Endothelial cell of umbilical vein (primary cell): Measurements from ENCODE around the gene RALGAPA1. TPM values are rescaled to one million over a fixed set of nuclear protein-coding genes. Genes with fewer than 3 reads are reported as not detected.

Source experiments
- BruUV-seq: library from RNA; stranded (reverse); fragments of 400-500 nt; replicated peaks from 2 replicates; lab custom pipeline; 2021; lab: Mats Ljungman, UMichigan
- CTCF ChIA-PET: fragments of 300-600, 350-600 bp; sonication (Branson Sonifier 250); formaldehyde crosslinking; loops from one replicate; lab custom pipeline; 2021; ENCODE audit warnings: antibody characterized with exemption, inconsistent platforms; lab: Charles Lee
- POLR2A ChIA-PET: fragments of 300-600, 350-600 bp; sonication (Branson Sonifier 250); formaldehyde crosslinking; loops from one replicate; lab custom pipeline; 2021; ENCODE audit warnings: antibody characterized with exemption, inconsistent platforms; lab: Charles Lee
- DNase-seq: peaks from one replicate; pipeline ENCODE4 v3.0.0-alpha.2; 2011; ENCODE audit warnings: low read depth, low spot score
- FAIRE-seq: peaks from 2 replicates; lab custom pipeline; 2011; peaks lifted over from hg19 to GRCh38; lab: Jason Lieb, UNC
- H2AFZ ChIP-seq: 2 replicates; pipeline ENCODE4 v1.6.0; 2012; ENCODE audit warnings: low read depth, low read length, control low read depth, inconsistent platforms
- H3K27ac ChIP-seq: 2 replicates; pipeline ENCODE4 v1.5.1; 2011; ENCODE audit warnings: low read depth, mild to moderate bottlenecking, control low read depth, low read length, moderate library complexity; ENCODE audit not compliant: insufficient read depth
- H3K27me3 ChIP-seq, 2 experiments: 2 replicates each; pipeline versions ENCODE4 v1.6.0 to v1.6.1; 2011; ENCODE audit warnings: low read length in 2 of 2, mixed read lengths in 1 of 2; ENCODE audit not compliant: control insufficient read depth in 2 of 2, insufficient read depth in 2 of 2
- H3K36me3 ChIP-seq, 2 experiments: 2 replicates in 1 of 2; 3 replicates in 1 of 2; pipeline ENCODE4 v1.5.1; 2011; ENCODE audit warnings: low read length in 2 of 2, mild to moderate bottlenecking in 1 of 2, moderate library complexity in 1 of 2; ENCODE audit not compliant: control insufficient read depth in 2 of 2, insufficient read depth in 2 of 2; ENCODE audit errors: extremely low read depth in 1 of 2
- H3K4me1 ChIP-seq: 3 replicates; pipeline ENCODE4 v1.5.1; 2011; ENCODE audit warnings: mild to moderate bottlenecking, low read length; ENCODE audit not compliant: control insufficient read depth, insufficient read depth; ENCODE audit errors: extremely low read depth
- H3K4me2 ChIP-seq: 2 replicates; pipeline ENCODE4 v1.6.1; 2011; ENCODE audit warnings: low read length, control low read depth, mixed read lengths; ENCODE audit not compliant: insufficient read depth
- H3K4me3 ChIP-seq, 3 experiments: fragments of 200-600 bp in 1 of 3; sonication (generic), shearing (Covaris generic) in 1 of 3; replicated peaks in 1 of 3; 2 replicates each; pipeline ENCODE4 v1.5.1; 2011 to 2016; ENCODE audit warnings: control low read depth in 3 of 3, low read length in 3 of 3, mild to moderate bottlenecking in 2 of 3, inconsistent platforms in 1 of 3, low read depth in 1 of 3, moderate library complexity in 1 of 3; ENCODE audit not compliant: insufficient read depth in 1 of 3
- H3K79me2 ChIP-seq: 2 replicates; pipeline ENCODE4 v1.6.0; 2012; ENCODE audit warnings: low read length, inconsistent platforms; ENCODE audit not compliant: control insufficient read depth, insufficient read depth
- H3K9ac ChIP-seq: replicated peaks from 2 replicates; pipeline ENCODE3; 2011; ENCODE audit warnings: low read length, control low read depth; ENCODE audit not compliant: insufficient read depth; ENCODE audit errors: extremely low read depth
- H3K9me1 ChIP-seq: replicated peaks from 3 replicates; pipeline ENCODE4 v1.6.0; 2011; ENCODE audit warnings: mild to moderate bottlenecking, low read length; ENCODE audit not compliant: control insufficient read depth, insufficient read depth; ENCODE audit errors: extremely low read depth
- H3K9me3 ChIP-seq: replicated peaks from 2 replicates; pipeline ENCODE4 v1.5.1; 2012; ENCODE audit warnings: low read length, inconsistent platforms; ENCODE audit not compliant: control insufficient read depth, insufficient read depth
- H4K20me1 ChIP-seq: replicated peaks from 2 replicates; pipeline ENCODE3; 2011; ENCODE audit warnings: mild to moderate bottlenecking, low read length; ENCODE audit not compliant: control insufficient read depth, insufficient read depth; ENCODE audit errors: extremely low read depth
- EZH2 ChIP-seq: IDR thresholded peaks from 2 replicates; pipeline ENCODE4 v1.6.1; 2012; ENCODE audit warnings: borderline replicate concordance, low read depth, mild to moderate bottlenecking, moderate library complexity, low read length, inconsistent platforms; ENCODE audit not compliant: severe bottlenecking
- GATA2 ChIP-seq: IDR thresholded peaks from 2 replicates; pipeline ENCODE4 v1.7.0; 2011; ENCODE audit warnings: low read depth, mild to moderate bottlenecking, moderate library complexity, mixed read lengths, low read length; ENCODE audit not compliant: insufficient read length, insufficient read depth
- JUN ChIP-seq: IDR thresholded peaks from 2 replicates; pipeline ENCODE4 v1.6.1; 2011; ENCODE audit warnings: borderline replicate concordance, low read depth; ENCODE audit not compliant: insufficient read length, insufficient read depth
- MYC ChIP-seq: IDR thresholded peaks from one replicate; pipeline ENCODE4 v1.6.1; 2011; ENCODE audit warnings: mild to moderate bottlenecking, low read depth, low read length
- POLR2A ChIP-seq: IDR thresholded peaks from 2 replicates; pipeline ENCODE4 v1.6.1; 2012; ENCODE audit warnings: low read depth, mild to moderate bottlenecking, control low read depth, low read length
- POLR2AphosphoS5 ChIP-seq: IDR thresholded peaks from 2 replicates; pipeline ENCODE4 v1.6.1; 2012; ENCODE audit warnings: low read depth, mild to moderate bottlenecking, control low read depth, low read length, moderate library complexity; ENCODE audit not compliant: insufficient read depth
- dilution Hi-C: fragments of 300-500 bp; cut with MboI; formaldehyde crosslinking; loops from one replicate; pipeline ENCODE4 v1.15.0; 2019; ENCODE audit warnings: low sequenced_read_pairs; ENCODE audit not compliant: extremely low pct_ligation_motif_present
- intact Hi-C: fragments of 100-400 bp; cut with micrococcal nuclease; formaldehyde crosslinking; loops from one replicate; pipeline ENCODE4 v1.10.0; 2022
- polyA plus RNA-seq, 4 experiments: library from polyadenylated mRNA; depleted of rRNA in 3 of 4; stranded (reverse) in 3 of 4; unstranded in 1 of 4; fragments of >200 nt; gene quantifications; 2 replicates each; pipeline versions ENCODE4 v1.2.1 to v1.2.3, GENCODE V29; 2011 to 2012; ENCODE audit warnings: missing spikeins in 1 of 4
- total RNA-seq: library from RNA; stranded (reverse); gene quantifications from 2 replicates; pipeline ENCODE4 v1.2.3, GENCODE V29; 2021
- TF ChIP-seq, protein P1 (sequence below), 2 donors: IDR thresholded peaks; 1 replicate in 1 of 2; 2 replicates in 1 of 2; pipeline ENCODE4 v1.5.1; 2011; ENCODE audit warnings: low read length in 2 of 2, mild to moderate bottlenecking in 2 of 2, moderate library complexity in 2 of 2, control low read depth in 1 of 2, inconsistent platforms in 1 of 2, low read depth in 1 of 2; ENCODE audit not compliant: insufficient read depth in 1 of 2; ENCODE audit errors: extremely low read depth in 1 of 2
- TF ChIP-seq, protein P2 (sequence below): IDR thresholded peaks from 2 replicates; pipeline ENCODE4 v1.6.1; 2011; ENCODE audit not compliant: insufficient read depth, insufficient read length

The RALGAPA1 gene
- total and polyA plus RNA-seq, 2 donors (not counting 3 experiments of a cell fraction or from before 2014, with no cell fraction given) = 6.1 to 30.9 TPM

DNA sequence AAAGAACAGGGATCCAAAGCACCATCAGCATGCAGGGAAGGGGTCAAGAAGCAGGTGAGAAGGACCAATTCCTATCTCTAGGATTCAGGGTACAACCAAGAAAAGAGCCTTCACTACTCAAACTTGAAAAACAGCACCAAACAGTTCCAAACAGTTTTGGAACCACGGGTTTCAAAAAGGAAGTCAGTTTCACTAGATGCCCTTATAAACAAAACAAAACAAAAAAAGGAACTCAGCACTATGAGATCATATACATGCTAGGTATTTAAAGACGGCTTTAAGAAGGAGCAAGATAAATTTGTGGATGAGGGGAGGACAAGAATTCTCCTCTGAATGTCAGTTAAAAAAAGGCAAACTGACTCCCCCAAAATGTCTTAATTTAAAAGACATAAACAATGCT, 269.1 kb downstream of the RALGAPA1 start:
- intact Hi-C loops = no loop called here
- H3K79me2 ChIP-seq = no peaks in the 10 kb centered on the region
- peaks cover 12 to 14% of the 10 kb centered on the region in 2 experiments for H3K27me3 ChIP-seq
- DNase-seq (no peak), FAIRE-seq (no peak)
- dilution Hi-C loops = no loop called here
- H3K9me1 ChIP-seq = no peaks in the 10 kb centered on the region
- no peaks in the 10 kb centered on the region for H3K9me3 ChIP-seq
- POLR2A ChIA-PET = no interaction called here
- H3K4me2 ChIP-seq = no peak overlapping the region
- no peak overlapping the region for H3K9ac ChIP-seq
- CTCF ChIA-PET = no interaction called here
- BruUV-seq = no TSS peak
- H4K20me1 ChIP-seq = no peaks in the 10 kb centered on the region
- peaks cover 3% of the 10 kb centered on the region for H3K4me1 ChIP-seq
- no peak overlapping the region for H3K4me3 ChIP-seq
- no peak overlapping the region for H3K27ac ChIP-seq
- no peak for TF ChIP-seq JUN
- TF ChIP-seq EZH2 = no peak
- TF ChIP-seq, protein P1, sequence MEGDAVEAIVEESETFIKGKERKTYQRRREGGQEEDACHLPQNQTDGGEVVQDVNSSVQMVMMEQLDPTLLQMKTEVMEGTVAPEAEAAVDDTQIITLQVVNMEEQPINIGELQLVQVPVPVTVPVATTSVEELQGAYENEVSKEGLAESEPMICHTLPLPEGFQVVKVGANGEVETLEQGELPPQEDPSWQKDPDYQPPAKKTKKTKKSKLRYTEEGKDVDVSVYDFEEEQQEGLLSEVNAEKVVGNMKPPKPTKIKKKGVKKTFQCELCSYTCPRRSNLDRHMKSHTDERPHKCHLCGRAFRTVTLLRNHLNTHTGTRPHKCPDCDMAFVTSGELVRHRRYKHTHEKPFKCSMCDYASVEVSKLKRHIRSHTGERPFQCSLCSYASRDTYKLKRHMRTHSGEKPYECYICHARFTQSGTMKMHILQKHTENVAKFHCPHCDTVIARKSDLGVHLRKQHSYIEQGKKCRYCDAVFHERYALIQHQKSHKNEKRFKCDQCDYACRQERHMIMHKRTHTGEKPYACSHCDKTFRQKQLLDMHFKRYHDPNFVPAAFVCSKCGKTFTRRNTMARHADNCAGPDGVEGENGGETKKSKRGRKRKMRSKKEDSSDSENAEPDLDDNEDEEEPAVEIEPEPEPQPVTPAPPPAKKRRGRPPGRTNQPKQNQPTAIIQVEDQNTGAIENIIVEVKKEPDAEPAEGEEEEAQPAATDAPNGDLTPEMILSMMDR (IDR thresholded peaks at IDR 0.05; ENCODE audit: extremely low read depth in 1 of 2, insufficient read depth in 1 of 2, low read depth in 1 of 2, low read length in 2 of 2) = no peak
- TF ChIP-seq POLR2A = no peak
- TF ChIP-seq MYC = no peak
- TF ChIP-seq GATA2 = no peak
- TF ChIP-seq, protein P2, sequence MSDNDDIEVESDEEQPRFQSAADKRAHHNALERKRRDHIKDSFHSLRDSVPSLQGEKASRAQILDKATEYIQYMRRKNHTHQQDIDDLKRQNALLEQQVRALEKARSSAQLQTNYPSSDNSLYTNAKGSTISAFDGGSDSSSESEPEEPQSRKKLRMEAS = no peak
- no peak for TF ChIP-seq POLR2AphosphoS5
- H2AFZ ChIP-seq = no peak overlapping the region
- no peaks in the 10 kb centered on the region for H3K36me3 ChIP-seq
